GM12878 (cell line): ENCODE measurements around the gene CRY1. TPM values are rescaled to one million over a fixed set of nuclear protein-coding genes. Genes with fewer than 3 reads are reported as not detected.

Experiments used
- ASH2L ChIP-seq: fragments of 300-600, 200-600 bp; sonication (generic); IDR thresholded peaks from 2 replicates; pipeline ENCODE4 v1.6.1; 2017; ENCODE audit warnings: low read depth, mild to moderate bottlenecking, borderline replicate concordance
- BACH1 ChIP-seq: fragments of 450-650 bp; IDR thresholded peaks from 2 replicates; pipeline ENCODE4 v1.6.1; 2017; ENCODE audit warnings: mild to moderate bottlenecking, borderline replicate concordance
- BCL11A ChIP-seq: IDR thresholded peaks from 2 replicates; pipeline ENCODE4 v1.6.1; 2011; ENCODE audit warnings: low read depth, low read length
- DPF2 ChIP-seq: fragments of 450-650 bp; IDR thresholded peaks from 2 replicates; pipeline ENCODE4 v1.6.1; 2017; ENCODE audit warnings: mild to moderate bottlenecking
- FOXM1 ChIP-seq: IDR thresholded peaks from 2 replicates; pipeline ENCODE4 v1.6.1; 2012; ENCODE audit warnings: low read depth, mild to moderate bottlenecking, inconsistent platforms, low read length, moderate library complexity
- HCFC1 ChIP-seq: fragments of 150-350 bp; IDR thresholded peaks from 2 replicates; pipeline ENCODE4 v1.6.1; 2014; ENCODE audit warnings: low read length
- IKZF2 ChIP-seq, 2 experiments: fragments of 450-650 bp; IDR thresholded peaks; 2 replicates each; pipeline ENCODE4 v1.6.1; 2017; ENCODE audit warnings: mild to moderate bottlenecking in 2 of 2, moderate library complexity in 2 of 2
- LARP7 ChIP-seq: fragments of 450-650 bp; IDR thresholded peaks from 2 replicates; pipeline ENCODE4 v1.6.1; 2017; ENCODE audit warnings: mild to moderate bottlenecking
- MYB ChIP-seq: fragments of 150-350 bp; IDR thresholded peaks from 2 replicates; pipeline ENCODE4 v1.6.1; 2014; ENCODE audit warnings: mild to moderate bottlenecking, low read depth, low read length, borderline replicate concordance
- NFIC ChIP-seq: IDR thresholded peaks from 2 replicates; pipeline ENCODE4 v1.6.1; 2012; ENCODE audit warnings: low read depth, mild to moderate bottlenecking, inconsistent platforms, low read length, moderate library complexity
- POLR2AphosphoS2 ChIP-seq: IDR thresholded peaks from 2 replicates; pipeline ENCODE4 v1.6.1; 2011; ENCODE audit warnings: low read depth, mild to moderate bottlenecking, low read length, improper control_type of control experiment, moderate library complexity
- SIX5 ChIP-seq: IDR thresholded peaks from 2 replicates; pipeline ENCODE4 v1.6.1; 2011; ENCODE audit warnings: mild to moderate bottlenecking, low read depth, low read length, moderate library complexity; ENCODE audit not compliant: severe bottlenecking
- TAF1 ChIP-seq: IDR thresholded peaks from 2 replicates; pipeline ENCODE4 v1.6.1; 2011; ENCODE audit warnings: mild to moderate bottlenecking, low read depth, low read length, borderline replicate concordance
- TARDBP ChIP-seq: IDR thresholded peaks from 2 replicates; pipeline ENCODE4 v1.6.1; 2016; ENCODE audit warnings: borderline replicate concordance
- YY1 ChIP-seq: IDR thresholded peaks from 2 replicates; pipeline ENCODE4 v1.6.1; 2011; ENCODE audit warnings: low read depth, mild to moderate bottlenecking, low read length
- polyA plus RNA-seq, 11 experiments: library from polyadenylated mRNA; depleted of rRNA in 4 of 11; unstranded in 6 of 11; stranded (reverse) in 5 of 11; fragments of >200 nt; fragmentation: Nextera tagmentation in 4 of 11; fragmentation: Illumina TruSeq in 1 of 11; extraction: Ambion mirVana in 4 of 11; extraction: Trizol in 1 of 11; gene quantifications; 1 replicate in 1 of 11; 2 replicates in 10 of 11; pipeline versions ENCODE4 v1.2.1 to v1.2.3, GENCODE V29; 2011 to 2016; ENCODE audit warnings: inconsistent platforms in 2 of 11, missing spikeins in 2 of 11, low read depth in 1 of 11
- total RNA-seq, 4 experiments: library from RNA; depleted of rRNA in 3 of 4; stranded (reverse); fragments of >200 nt in 3 of 4; fragmentation: Illumina TruSeq in 1 of 4; extraction: Trizol in 1 of 4; gene quantifications; 2 replicates each; pipeline versions ENCODE4 v1.2.1 to v1.2.3, GENCODE V29; 2013 to 2021
- TF ChIP-seq, protein P1 (sequence below): IDR thresholded peaks from 2 replicates; pipeline ENCODE4 v1.6.1; 2012; ENCODE audit warnings: low read depth, low read length, improper control_type of control experiment
- TF ChIP-seq, protein P2 (sequence below): fragments of 450-650 bp; IDR thresholded peaks from 2 replicates; pipeline ENCODE4 v1.6.1; 2016; ENCODE audit warnings: mild to moderate bottlenecking
- TF ChIP-seq, protein P3 (sequence below): fragments of 450-650 bp; IDR thresholded peaks from 2 replicates; pipeline ENCODE4 v1.6.1; 2017; ENCODE audit warnings: mild to moderate bottlenecking, moderate library complexity
- TF ChIP-seq, protein P4 (sequence below): fragments of 450-650 bp; IDR thresholded peaks from 2 replicates; pipeline ENCODE4 v1.6.1; 2016; ENCODE audit warnings: mild to moderate bottlenecking, moderate library complexity, borderline replicate concordance

CRY1 gene
- total and polyA plus RNA-seq, 10 of the 15 experiments (the other 5 are each of a cell fraction or from before 2014, with no cell fraction given): 1.6 to 10.9 (median 5.4) TPM

DNA sequence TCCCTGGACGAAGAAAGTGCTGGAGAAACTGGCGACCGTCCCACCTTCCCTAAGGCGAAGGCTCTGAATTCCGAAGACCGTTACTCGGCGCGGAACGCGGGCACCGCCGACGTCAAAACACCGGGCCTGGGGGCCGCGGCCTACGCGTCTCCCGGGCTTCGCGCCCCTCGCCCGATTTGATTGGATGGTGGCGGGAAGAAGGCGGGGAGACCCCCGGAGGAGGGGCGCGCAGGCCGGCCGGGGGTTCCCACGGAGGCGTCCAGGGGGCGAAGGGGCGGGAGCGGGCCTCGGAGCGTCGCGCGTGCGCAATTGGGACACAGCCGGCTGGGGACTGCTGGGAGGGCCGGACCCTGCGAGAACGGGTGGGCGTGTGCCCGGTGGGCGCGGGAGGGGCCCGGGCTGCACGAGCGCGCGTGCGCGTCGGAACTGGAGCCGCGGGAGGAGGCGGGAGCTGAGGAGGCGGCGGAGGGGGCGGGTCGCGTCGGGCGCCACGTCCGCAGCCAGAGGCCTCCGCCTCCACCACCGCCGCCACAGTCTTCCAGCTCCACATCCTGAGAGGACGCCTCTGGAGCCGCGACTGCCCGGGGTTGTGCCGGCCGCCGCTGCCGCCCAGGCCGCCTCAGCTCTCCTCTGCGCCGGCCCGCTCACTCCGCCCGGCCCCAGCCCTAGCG lies 137.8 kb downstream of the CRY1 start, which contains the start of gene TMEM263 (continued):
- peak; percentile 42; the same call in 1 of the 2 replicates for TF ChIP-seq YY1
- TF ChIP-seq NFIC: no peak
- peak; percentile 68; the same call in 1 of the 2 replicates for TF ChIP-seq TAF1
- peak; percentile 78 for TF ChIP-seq DPF2
- TF ChIP-seq, protein P1, sequence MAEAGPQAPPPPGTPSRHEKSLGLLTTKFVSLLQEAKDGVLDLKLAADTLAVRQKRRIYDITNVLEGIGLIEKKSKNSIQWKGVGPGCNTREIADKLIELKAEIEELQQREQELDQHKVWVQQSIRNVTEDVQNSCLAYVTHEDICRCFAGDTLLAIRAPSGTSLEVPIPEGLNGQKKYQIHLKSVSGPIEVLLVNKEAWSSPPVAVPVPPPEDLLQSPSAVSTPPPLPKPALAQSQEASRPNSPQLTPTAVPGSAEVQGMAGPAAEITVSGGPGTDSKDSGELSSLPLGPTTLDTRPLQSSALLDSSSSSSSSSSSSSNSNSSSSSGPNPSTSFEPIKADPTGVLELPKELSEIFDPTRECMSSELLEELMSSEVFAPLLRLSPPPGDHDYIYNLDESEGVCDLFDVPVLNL: 0 out of 2 replicates have a peak, but pooled peaks have one; percentile 34
- peak; percentile 74 for TF ChIP-seq BACH1
- TF ChIP-seq BCL11A: no peak
- TF ChIP-seq TARDBP: no peak
- TF ChIP-seq, protein P2, sequence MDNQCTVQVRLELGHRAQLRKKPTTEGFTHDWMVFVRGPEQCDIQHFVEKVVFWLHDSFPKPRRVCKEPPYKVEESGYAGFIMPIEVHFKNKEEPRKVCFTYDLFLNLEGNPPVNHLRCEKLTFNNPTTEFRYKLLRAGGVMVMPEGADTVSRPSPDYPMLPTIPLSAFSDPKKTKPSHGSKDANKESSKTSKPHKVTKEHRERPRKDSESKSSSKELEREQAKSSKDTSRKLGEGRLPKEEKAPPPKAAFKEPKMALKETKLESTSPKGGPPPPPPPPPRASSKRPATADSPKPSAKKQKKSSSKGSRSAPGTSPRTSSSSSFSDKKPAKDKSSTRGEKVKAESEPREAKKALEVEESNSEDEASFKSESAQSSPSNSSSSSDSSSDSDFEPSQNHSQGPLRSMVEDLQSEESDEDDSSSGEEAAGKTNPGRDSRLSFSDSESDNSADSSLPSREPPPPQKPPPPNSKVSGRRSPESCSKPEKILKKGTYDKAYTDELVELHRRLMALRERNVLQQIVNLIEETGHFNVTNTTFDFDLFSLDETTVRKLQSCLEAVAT: 0 out of 2 replicates have a peak, but pooled peaks have one; percentile 31
- TF ChIP-seq HCFC1: no peak
- no peak for TF ChIP-seq SIX5
- peak; percentile 91 for TF ChIP-seq LARP7
- TF ChIP-seq, protein P3, sequence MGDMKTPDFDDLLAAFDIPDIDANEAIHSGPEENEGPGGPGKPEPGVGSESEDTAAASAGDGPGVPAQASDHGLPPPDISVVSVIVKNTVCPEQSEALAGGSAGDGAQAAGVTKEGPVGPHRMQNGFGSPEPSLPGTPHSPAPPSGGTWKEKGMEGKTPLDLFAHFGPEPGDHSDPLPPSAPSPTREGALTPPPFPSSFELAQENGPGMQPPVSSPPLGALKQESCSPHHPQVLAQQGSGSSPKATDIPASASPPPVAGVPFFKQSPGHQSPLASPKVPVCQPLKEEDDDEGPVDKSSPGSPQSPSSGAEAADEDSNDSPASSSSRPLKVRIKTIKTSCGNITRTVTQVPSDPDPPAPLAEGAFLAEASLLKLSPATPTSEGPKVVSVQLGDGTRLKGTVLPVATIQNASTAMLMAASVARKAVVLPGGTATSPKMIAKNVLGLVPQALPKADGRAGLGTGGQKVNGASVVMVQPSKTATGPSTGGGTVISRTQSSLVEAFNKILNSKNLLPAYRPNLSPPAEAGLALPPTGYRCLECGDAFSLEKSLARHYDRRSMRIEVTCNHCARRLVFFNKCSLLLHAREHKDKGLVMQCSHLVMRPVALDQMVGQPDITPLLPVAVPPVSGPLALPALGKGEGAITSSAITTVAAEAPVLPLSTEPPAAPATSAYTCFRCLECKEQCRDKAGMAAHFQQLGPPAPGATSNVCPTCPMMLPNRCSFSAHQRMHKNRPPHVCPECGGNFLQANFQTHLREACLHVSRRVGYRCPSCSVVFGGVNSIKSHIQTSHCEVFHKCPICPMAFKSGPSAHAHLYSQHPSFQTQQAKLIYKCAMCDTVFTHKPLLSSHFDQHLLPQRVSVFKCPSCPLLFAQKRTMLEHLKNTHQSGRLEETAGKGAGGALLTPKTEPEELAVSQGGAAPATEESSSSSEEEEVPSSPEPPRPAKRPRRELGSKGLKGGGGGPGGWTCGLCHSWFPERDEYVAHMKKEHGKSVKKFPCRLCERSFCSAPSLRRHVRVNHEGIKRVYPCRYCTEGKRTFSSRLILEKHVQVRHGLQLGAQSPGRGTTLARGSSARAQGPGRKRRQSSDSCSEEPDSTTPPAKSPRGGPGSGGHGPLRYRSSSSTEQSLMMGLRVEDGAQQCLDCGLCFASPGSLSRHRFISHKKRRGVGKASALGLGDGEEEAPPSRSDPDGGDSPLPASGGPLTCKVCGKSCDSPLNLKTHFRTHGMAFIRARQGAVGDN: peak; percentile 58
- no peak for TF ChIP-seq FOXM1
- no peak for TF ChIP-seq MYB
- TF ChIP-seq, protein P4, sequence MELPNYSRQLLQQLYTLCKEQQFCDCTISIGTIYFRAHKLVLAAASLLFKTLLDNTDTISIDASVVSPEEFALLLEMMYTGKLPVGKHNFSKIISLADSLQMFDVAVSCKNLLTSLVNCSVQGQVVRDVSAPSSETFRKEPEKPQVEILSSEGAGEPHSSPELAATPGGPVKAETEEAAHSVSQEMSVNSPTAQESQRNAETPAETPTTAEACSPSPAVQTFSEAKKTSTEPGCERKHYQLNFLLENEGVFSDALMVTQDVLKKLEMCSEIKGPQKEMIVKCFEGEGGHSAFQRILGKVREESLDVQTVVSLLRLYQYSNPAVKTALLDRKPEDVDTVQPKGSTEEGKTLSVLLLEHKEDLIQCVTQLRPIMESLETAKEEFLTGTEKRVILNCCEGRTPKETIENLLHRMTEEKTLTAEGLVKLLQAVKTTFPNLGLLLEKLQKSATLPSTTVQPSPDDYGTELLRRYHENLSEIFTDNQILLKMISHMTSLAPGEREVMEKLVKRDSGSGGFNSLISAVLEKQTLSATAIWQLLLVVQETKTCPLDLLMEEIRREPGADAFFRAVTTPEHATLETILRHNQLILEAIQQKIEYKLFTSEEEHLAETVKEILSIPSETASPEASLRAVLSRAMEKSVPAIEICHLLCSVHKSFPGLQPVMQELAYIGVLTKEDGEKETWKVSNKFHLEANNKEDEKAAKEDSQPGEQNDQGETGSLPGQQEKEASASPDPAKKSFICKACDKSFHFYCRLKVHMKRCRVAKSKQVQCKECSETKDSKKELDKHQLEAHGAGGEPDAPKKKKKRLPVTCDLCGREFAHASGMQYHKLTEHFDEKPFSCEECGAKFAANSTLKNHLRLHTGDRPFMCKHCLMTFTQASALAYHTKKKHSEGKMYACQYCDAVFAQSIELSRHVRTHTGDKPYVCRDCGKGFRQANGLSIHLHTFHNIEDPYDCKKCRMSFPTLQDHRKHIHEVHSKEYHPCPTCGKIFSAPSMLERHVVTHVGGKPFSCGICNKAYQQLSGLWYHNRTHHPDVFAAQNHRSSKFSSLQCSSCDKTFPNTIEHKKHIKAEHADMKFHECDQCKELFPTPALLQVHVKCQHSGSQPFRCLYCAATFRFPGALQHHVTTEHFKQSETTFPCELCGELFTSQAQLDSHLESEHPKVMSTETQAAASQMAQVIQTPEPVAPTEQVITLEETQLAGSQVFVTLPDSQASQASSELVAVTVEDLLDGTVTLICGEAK: no peak
- TF ChIP-seq POLR2AphosphoS2: peak; percentile 75; the same call in 1 of the 2 replicates
- peak; percentile 24; the same call in 1 of the 2 replicates for TF ChIP-seq ASH2L
- TF ChIP-seq IKZF2 (IDR thresholded peaks at IDR 0.05): 0 out of 4 replicates have a peak, but pooled peaks of 1 of the 2 experiments have one; percentile 31
